ENCODE results near the gene FGF11. TPM values are rescaled to one million over a fixed set of nuclear protein-coding genes. Genes with fewer than 3 reads are reported as not detected.

Gene FGF11
- total RNA-seq, 1 experiment from 2014 or later = 0.67 TPM

DNA sequence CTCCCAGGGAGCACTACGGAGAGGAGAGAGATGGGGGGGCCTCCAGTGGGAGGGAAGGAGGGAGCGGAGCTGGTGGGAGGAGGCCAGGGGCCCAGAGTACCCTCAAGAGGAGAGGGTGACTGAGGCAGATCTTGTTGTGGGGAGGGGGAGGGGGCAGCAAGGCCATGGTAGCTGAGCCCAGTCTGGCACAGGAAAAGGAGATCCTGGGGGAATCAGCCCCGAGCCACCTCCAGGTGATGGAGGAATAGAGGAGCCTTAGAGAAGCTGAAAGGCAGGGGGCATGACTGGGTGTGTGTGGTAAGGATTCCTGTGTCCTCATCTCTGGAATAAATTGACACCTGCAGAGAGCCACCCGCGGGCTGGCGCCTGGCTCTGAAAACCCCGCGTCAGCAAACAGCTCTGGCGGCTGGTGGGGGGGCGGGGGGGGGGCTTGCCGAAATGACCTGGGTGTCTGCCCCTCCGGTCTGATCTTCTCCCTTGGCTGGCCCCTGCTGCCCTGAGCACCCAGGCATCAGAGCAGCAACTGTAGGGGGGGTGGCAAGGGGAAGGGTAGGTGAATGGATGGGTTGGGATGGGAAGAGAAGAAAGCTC, 33.0 kb upstream of the FGF11 start:
- H2AFZ ChIP-seq (ENCODE audit: low read length) = no peak overlapping the region
- DNase-seq = no peak
- no peaks in the 10 kb centered on the region for H3K79me2 ChIP-seq (ENCODE audit: low read length)
- no peak overlapping the region for H3K27ac ChIP-seq (ENCODE audit: low read length)
- H3K9ac ChIP-seq (ENCODE audit: low read length) = no peak overlapping the region
- no peaks in the 10 kb centered on the region; the same call in 1 of the 2 replicates for H4K20me1 ChIP-seq (ENCODE audit: insufficient read depth, low read depth, low read length)
- H3K27me3 ChIP-seq (ENCODE audit: low read length) = no peaks in the 10 kb centered on the region
- no peaks in the 10 kb centered on the region for H3K36me3 ChIP-seq (ENCODE audit: insufficient read depth, low read length)
- no peak overlapping the region for H3K4me3 ChIP-seq (ENCODE audit: low read length)
- peaks cover 17% of the 10 kb centered on the region for H3K4me1 ChIP-seq (ENCODE audit: low read length)
- no peaks in the 10 kb centered on the region for H3K9me3 ChIP-seq (ENCODE audit: low read length)
- no peak overlapping the region for H3K4me2 ChIP-seq (ENCODE audit: low read depth, low read length, poor library complexity, severe bottlenecking)
- H3K9me2 ChIP-seq (replicated peaks; ENCODE audit: insufficient read depth, low read length) = no peaks in the 10 kb centered on the region

DNA sequence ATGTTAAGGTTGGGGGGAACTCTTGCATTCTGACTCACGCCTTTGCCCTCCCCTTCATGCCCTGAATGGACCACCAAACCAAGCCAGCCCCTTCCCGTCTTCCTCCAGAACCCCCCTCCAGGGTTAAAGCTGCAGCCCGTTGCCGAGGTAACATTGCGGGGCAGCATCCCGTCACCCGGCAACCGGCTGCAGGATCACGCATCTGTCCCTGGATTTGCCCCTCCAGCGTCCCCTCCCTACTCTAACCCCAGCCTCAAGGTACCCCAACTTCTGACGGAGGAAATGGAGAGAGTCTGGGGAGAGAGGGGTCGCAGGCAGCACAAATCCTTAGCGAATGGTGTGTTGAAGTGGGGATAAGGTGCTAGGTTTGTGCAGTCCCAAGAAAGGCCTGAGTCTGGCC, 32.2 kb upstream of the FGF11 start:
- Histone ChIP-seq H3K9me3 (ENCODE audit: low read length) (no peaks in the 10 kb centered on the region), H3K9ac (ENCODE audit: low read length) (no peak overlapping the region), H3K4me1 (ENCODE audit: low read length) (peaks cover 17% of the 10 kb centered on the region), H2AFZ (ENCODE audit: low read length) (no peak overlapping the region), H3K9me2 (replicated peaks; ENCODE audit: insufficient read depth, low read length) (no peaks in the 10 kb centered on the region), H3K79me2 (ENCODE audit: low read length) (no peaks in the 10 kb centered on the region), H3K4me2 (ENCODE audit: low read depth, low read length, poor library complexity, severe bottlenecking) (no peak overlapping the region), H3K27me3 (ENCODE audit: low read length) (no peaks in the 10 kb centered on the region), H4K20me1 (ENCODE audit: insufficient read depth, low read depth, low read length) (no peaks in the 10 kb centered on the region; the same call in 1 of the 2 replicates), H3K4me3 (ENCODE audit: low read length) (no peak overlapping the region), H3K27ac (ENCODE audit: low read length) (no peak overlapping the region), H3K36me3 (ENCODE audit: insufficient read depth, low read length) (no peaks in the 10 kb centered on the region)
- DNase-seq = no peak

DNA sequence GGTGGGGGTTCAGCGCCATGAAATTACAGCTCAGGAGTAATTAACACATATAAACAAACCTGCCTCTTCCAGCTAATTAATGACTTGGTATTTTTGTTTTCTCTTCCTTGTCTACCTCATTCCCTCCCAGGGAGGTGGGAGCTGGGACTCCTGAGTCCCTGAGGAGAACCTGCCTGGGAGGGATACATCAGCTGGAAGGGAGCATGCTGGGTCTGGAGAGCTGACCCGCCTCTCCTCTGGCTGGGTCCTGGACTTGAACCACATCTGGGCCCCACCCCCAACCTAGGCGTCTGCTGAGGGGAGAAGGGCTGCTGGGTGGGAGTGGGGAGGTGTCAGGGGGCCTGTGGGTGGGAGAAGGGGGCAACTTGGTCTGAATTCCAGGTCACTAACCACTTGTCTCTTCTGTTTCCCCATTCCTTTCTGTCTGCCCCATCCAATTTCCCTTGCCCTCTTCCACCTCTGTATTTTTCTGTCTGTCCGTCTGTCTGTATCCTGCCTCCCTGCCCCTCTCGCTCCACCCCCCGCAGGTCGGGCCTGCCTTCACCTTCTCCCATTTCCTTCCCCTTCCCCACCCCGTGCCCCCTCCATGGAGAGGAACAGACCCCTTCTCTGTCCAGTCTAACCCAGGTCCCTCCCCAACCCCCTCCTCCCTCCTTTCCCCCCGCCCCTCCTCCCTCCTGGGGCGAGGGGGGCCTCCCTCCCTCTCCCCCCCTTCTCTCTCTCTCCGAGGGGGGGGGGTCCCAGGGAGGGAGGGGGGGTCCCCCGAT, 31.6 kb upstream of the FGF11 start, which contains the start of gene NLGN2:
Gene NLGN2, plus strand, starts transcription at position 361 of the 767 bp plus-strand sequence. CDS start 411 bp downstream, outside the sequence.
- H3K27me3 ChIP-seq (ENCODE audit: low read length) = no peaks in the 10 kb centered on the region
- no peaks in the 10 kb centered on the region for H3K9me3 ChIP-seq (ENCODE audit: low read length)
- H3K4me1 ChIP-seq (ENCODE audit: low read length) = peaks cover 17% of the 10 kb centered on the region
- H3K4me2 ChIP-seq (ENCODE audit: low read depth, low read length, poor library complexity, severe bottlenecking) = no peak within 1 kb of the TSS
- no peak within 1 kb of the TSS for H3K4me3 ChIP-seq (ENCODE audit: low read length)
- H2AFZ ChIP-seq (ENCODE audit: low read length) = no peak within 1 kb of the TSS
- no peak for DNase-seq
- H3K27ac ChIP-seq (ENCODE audit: low read length) = no peak within 1 kb of the TSS
- no peaks in the 10 kb centered on the region; the same call in 1 of the 2 replicates for H4K20me1 ChIP-seq (ENCODE audit: insufficient read depth, low read depth, low read length)
- no peaks in the 10 kb centered on the region for H3K79me2 ChIP-seq (ENCODE audit: low read length)
- H3K36me3 ChIP-seq (ENCODE audit: insufficient read depth, low read length) = no peaks in the 10 kb centered on the region
- H3K9ac ChIP-seq (ENCODE audit: low read length) = no peak within 1 kb of the TSS
- H3K9me2 ChIP-seq (replicated peaks; ENCODE audit: insufficient read depth, low read length) = no peaks in the 10 kb centered on the region

DNA sequence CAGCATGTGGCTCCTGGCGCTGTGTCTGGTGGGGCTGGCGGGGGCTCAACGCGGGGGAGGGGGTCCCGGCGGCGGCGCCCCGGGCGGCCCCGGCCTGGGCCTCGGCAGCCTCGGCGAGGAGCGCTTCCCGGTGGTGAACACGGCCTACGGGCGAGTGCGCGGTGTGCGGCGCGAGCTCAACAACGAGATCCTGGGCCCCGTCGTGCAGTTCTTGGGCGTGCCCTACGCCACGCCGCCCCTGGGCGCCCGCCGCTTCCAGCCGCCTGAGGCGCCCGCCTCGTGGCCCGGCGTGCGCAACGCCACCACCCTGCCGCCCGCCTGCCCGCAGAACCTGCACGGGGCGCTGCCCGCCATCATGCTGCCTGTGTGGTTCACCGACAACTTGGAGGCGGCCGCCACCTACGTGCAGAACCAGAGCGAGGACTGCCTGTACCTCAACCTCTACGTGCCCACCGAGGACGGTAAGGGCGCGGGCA, 31.0 kb upstream of the FGF11 start:
- H3K36me3 ChIP-seq (ENCODE audit: insufficient read depth, low read length) = no peaks in the 10 kb centered on the region
- peaks cover 12% of the 10 kb centered on the region for H3K4me1 ChIP-seq (ENCODE audit: low read length)
- no peak overlapping the region for H2AFZ ChIP-seq (ENCODE audit: low read length)
- H4K20me1 ChIP-seq (ENCODE audit: insufficient read depth, low read depth, low read length) = no peaks in the 10 kb centered on the region
- H3K27me3 ChIP-seq (ENCODE audit: low read length) = no peaks in the 10 kb centered on the region
- no peak overlapping the region for H3K4me3 ChIP-seq (ENCODE audit: low read length)
- H3K9me3 ChIP-seq (ENCODE audit: low read length) = no peaks in the 10 kb centered on the region
- no peaks in the 10 kb centered on the region for H3K79me2 ChIP-seq (ENCODE audit: low read length)
- H3K27ac ChIP-seq (ENCODE audit: low read length) = no peak overlapping the region
- DNase-seq = no peak
- no peak overlapping the region for H3K9ac ChIP-seq (ENCODE audit: low read length)
- no peaks in the 10 kb centered on the region for H3K9me2 ChIP-seq (replicated peaks; ENCODE audit: insufficient read depth, low read length)
- no peak overlapping the region for H3K4me2 ChIP-seq (ENCODE audit: low read depth, low read length, poor library complexity, severe bottlenecking)

DNA sequence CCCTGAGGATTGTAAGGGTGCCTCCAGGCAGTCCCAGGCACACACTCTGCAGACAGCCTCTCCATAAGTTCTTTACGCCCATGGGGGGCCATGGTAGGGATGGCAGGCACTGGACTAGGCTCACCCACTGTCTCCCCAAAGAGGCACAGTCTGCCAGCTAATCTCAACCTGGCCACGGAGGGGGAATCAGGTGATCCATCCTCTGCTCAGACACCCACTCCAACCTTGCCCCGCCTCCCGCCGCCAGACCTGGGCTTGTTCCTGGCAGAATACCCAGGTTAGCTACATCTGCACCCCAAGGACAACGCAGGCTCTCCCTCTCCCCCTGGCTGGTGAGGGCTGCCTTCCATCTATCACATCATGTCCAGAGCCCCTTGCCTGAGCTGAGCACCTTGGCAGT, 30.4 kb upstream of the FGF11 start:
- H3K4me1 ChIP-seq (ENCODE audit: low read length) = peaks cover 8% of the 10 kb centered on the region
- DNase-seq = no peak
- no peak overlapping the region for H3K9ac ChIP-seq (ENCODE audit: low read length)

DNA sequence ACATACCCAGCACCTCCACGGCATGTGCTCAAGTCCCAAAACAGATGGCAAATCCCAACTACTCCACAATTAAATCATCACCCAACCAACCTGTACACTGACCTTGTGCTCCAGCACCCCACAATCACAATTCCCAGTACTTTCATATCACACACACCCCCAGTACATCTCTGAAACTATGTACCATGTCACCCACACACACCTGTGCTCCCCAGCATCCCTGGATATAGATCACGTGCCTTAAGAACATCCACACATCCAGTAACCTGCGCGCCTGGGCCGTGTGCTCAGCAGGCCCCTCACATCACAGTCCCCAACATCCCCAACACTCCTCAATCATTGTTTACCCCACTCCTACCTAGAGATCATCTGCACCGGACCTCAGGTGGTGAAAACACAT, 29.6 kb upstream of the FGF11 start:
- H3K4me2 ChIP-seq (ENCODE audit: low read depth, low read length, poor library complexity, severe bottlenecking) = no peak overlapping the region
- H3K4me1 ChIP-seq (ENCODE audit: low read length) = peaks cover 8% of the 10 kb centered on the region
- no peaks in the 10 kb centered on the region for H3K79me2 ChIP-seq (ENCODE audit: low read length)
- H3K27me3 ChIP-seq (ENCODE audit: low read length) = no peaks in the 10 kb centered on the region
- H4K20me1 ChIP-seq (ENCODE audit: insufficient read depth, low read depth, low read length) = no peaks in the 10 kb centered on the region
- no peak overlapping the region for H3K27ac ChIP-seq (ENCODE audit: low read length)
- DNase-seq = no peak
- no peaks in the 10 kb centered on the region for H3K9me2 ChIP-seq (replicated peaks; ENCODE audit: insufficient read depth, low read length)
- no peak overlapping the region for H2AFZ ChIP-seq (ENCODE audit: low read length)
- H3K9me3 ChIP-seq (ENCODE audit: low read length) = no peaks in the 10 kb centered on the region
- H3K36me3 ChIP-seq (ENCODE audit: insufficient read depth, low read length) = no peaks in the 10 kb centered on the region
- H3K9ac ChIP-seq (ENCODE audit: low read length) = no peak overlapping the region
- H3K4me3 ChIP-seq (ENCODE audit: low read length) = no peak overlapping the region

More for the DNA sequence above, 30.4 kb upstream of the FGF11 start:
- no peaks in the 10 kb centered on the region for H4K20me1 ChIP-seq (ENCODE audit: insufficient read depth, low read depth, low read length)
- no peaks in the 10 kb centered on the region for H3K27me3 ChIP-seq (ENCODE audit: low read length)
- no peaks in the 10 kb centered on the region for H3K9me3 ChIP-seq (ENCODE audit: low read length)
- no peak overlapping the region for H2AFZ ChIP-seq (ENCODE audit: low read length)
- H3K36me3 ChIP-seq (ENCODE audit: insufficient read depth, low read length) = no peaks in the 10 kb centered on the region
- H3K4me2 ChIP-seq (ENCODE audit: low read depth, low read length, poor library complexity, severe bottlenecking) = no peak overlapping the region
- H3K9me2 ChIP-seq (replicated peaks; ENCODE audit: insufficient read depth, low read length) = no peaks in the 10 kb centered on the region
- H3K4me3 ChIP-seq (ENCODE audit: low read length) = no peak overlapping the region
- H3K27ac ChIP-seq (ENCODE audit: low read length) = no peak overlapping the region
- no peaks in the 10 kb centered on the region for H3K79me2 ChIP-seq (ENCODE audit: low read length)

DNA sequence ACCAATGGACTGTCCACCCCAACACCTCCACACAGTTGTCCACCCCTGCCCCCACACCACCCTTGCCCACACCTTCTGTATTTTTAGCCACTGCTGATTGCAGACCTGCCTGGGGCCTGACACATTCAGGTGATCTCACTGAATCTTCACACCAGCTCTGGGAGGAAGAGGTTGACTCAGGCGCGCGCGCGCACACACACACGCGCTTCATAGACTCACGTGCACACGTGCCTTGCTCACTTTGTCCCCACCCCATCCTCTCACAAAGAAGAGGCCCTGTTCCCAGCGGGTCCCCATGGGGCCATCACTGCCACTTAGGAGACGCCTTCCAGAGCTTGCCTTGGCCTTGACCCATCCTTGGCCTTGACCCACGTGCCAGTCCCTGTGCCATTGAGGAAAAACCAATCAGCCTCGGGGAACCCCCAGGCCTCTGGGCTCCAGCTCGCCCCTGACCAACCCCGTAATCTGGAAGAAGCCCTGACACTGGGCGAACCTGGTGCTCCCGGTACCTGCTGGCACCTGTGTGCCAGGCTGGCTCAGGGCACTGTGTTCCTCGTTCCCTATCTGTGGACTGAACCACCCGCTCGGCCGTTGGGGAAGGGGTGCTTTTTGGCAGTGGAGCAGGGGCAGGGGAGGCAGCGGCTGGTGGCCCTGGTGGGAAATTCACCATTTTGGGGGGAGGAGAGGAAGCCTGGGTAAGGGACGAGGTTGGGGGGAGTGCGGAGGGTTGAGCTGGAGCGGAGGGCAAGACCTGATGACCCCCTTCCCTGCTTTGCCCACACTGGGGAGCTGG, 28.5 kb upstream of the FGF11 start:
- Histone ChIP-seq H3K79me2 (ENCODE audit: low read length) (no peaks in the 10 kb centered on the region), H3K4me3 (ENCODE audit: low read length) (no peak overlapping the region), H3K36me3 (ENCODE audit: insufficient read depth, low read length) (no peaks in the 10 kb centered on the region), H4K20me1 (ENCODE audit: insufficient read depth, low read depth, low read length) (no peaks in the 10 kb centered on the region), H3K27me3 (ENCODE audit: low read length) (no peaks in the 10 kb centered on the region), H3K4me1 (ENCODE audit: low read length) (peaks cover 8% of the 10 kb centered on the region), H3K4me2 (ENCODE audit: low read depth, low read length, poor library complexity, severe bottlenecking) (no peak overlapping the region), H3K9ac (ENCODE audit: low read length) (no peak overlapping the region), H2AFZ (ENCODE audit: low read length) (no peak overlapping the region), H3K9me2 (replicated peaks; ENCODE audit: insufficient read depth, low read length) (no peaks in the 10 kb centered on the region), H3K27ac (ENCODE audit: low read length) (no peak overlapping the region), H3K9me3 (ENCODE audit: low read length) (no peaks in the 10 kb centered on the region)
- no peak for DNase-seq

DNA sequence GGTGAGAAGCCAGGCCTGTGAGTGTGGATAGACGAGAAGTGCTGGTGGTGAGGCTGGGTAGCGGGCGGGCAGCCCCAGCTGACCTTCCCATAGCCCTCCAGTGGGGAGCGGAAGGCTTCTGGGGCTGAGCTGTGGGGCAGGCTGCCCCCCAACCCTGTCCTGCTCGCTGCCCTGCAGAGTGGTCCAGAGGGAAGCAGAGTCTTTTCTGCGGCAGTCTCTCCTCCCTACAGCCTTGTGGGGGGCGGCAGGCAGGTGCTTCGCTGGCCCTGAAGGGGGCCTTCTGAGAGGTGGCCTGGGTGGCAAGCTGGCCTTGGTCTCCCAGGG, 27.9 kb upstream of the FGF11 start:
- no peaks in the 10 kb centered on the region for H3K79me2 ChIP-seq (ENCODE audit: low read length)
- H3K4me1 ChIP-seq (ENCODE audit: low read length) = peaks cover 8% of the 10 kb centered on the region
- no peak overlapping the region for H3K27ac ChIP-seq (ENCODE audit: low read length)
- H3K9me2 ChIP-seq (replicated peaks; ENCODE audit: insufficient read depth, low read length) = no peaks in the 10 kb centered on the region
- no peaks in the 10 kb centered on the region for H3K36me3 ChIP-seq (ENCODE audit: insufficient read depth, low read length)
- H3K4me3 ChIP-seq (ENCODE audit: low read length) = no peak overlapping the region
- no peak overlapping the region for H3K9ac ChIP-seq (ENCODE audit: low read length)
- DNase-seq = no peak
- H4K20me1 ChIP-seq (ENCODE audit: insufficient read depth, low read depth, low read length) = no peaks in the 10 kb centered on the region
- H2AFZ ChIP-seq (ENCODE audit: low read length) = no peak overlapping the region
- no peaks in the 10 kb centered on the region for H3K27me3 ChIP-seq (ENCODE audit: low read length)
- H3K4me2 ChIP-seq (ENCODE audit: low read depth, low read length, poor library complexity, severe bottlenecking) = no peak overlapping the region
- no peaks in the 10 kb centered on the region for H3K9me3 ChIP-seq (ENCODE audit: low read length)

Data from Karpas-422 (cell line).